ENCODE results near the gene ZCCHC13. TPM values are rescaled to one million over a fixed set of nuclear protein-coding genes. Genes with fewer than 3 reads are reported as not detected.
A peak's percentile ranks its signal among the peaks of the same experiment; 100 is the strongest.

Gene ZCCHC13
- total and polyA plus RNA-seq, 4 donors, result not detected

GRCh38 chrX:74291964-74292807, 11.8 kb upstream of the ZCCHC13 start:
- TF ChIP-seq HNF4A (conservative IDR thresholded peaks at IDR 0.05), result peak in 1 of 2 donors; percentile 39
- peak; percentile 72 for TF ChIP-seq TAF1 (conservative IDR thresholded peaks at IDR 0.05)
- TF ChIP-seq RAD21 (IDR thresholded peaks at IDR 0.05), result peak in 1 of 2 donors; percentile 24
- TF ChIP-seq MAX (IDR thresholded peaks at IDR 0.05), result no peak
- TF ChIP-seq GABPA (IDR thresholded peaks at IDR 0.05 in 1 of 2, conservative IDR thresholded peaks at IDR 0.05 in 1 of 2), result no peak
- peak; percentile 96 for TF ChIP-seq YY1 (IDR thresholded peaks at IDR 0.05)
- peak; percentile 48 for TF ChIP-seq REST (IDR thresholded peaks at IDR 0.05)
- Histone ChIP-seq H3K4me1 (ENCODE audit: control insufficient read depth in 4 of 4, insufficient read depth in 4 of 4, low read length in 3 of 4) (peaks cover 0 to 16% (median 7%) of the 10 kb centered on the region in 4 donors), H3K27me3 (ENCODE audit: control insufficient read depth in 4 of 4, insufficient read depth in 4 of 4, low read length in 3 of 4) (peaks cover 0 to 2% (median 0%) of the 10 kb centered on the region in 4 donors), H3K9me3 (ENCODE audit: control insufficient read depth in 4 of 4, low read length in 3 of 4) (peaks cover 0 to 4% (median 0%) of the 10 kb centered on the region in 4 donors), H3K9ac (ENCODE audit: low read depth in 1 of 2, low read length in 2 of 2) (peak overlapping the region; percentile 80 to 99), H3K27ac (ENCODE audit: low read depth in 1 of 2, low read length in 2 of 2) (peak overlapping the region; percentile 91 to 98), H3K36me3 (ENCODE audit: control insufficient read depth in 4 of 4, insufficient read depth in 3 of 4, low read depth in 1 of 4, low read length in 3 of 4) (no peaks in the 10 kb centered on the region), H3K4me3 (ENCODE audit: low read depth in 1 of 3, low read length in 3 of 3) (peak overlapping the region; percentile 69 to 94 (median 91))
- under 1% methylated on average over 42 of the region's 42 CpGs for WGBS
- peak; percentile 86 for DNase-seq (ENCODE audit: low spot score)

- H3K27ac ChIP-seq (ENCODE audit: low read depth in 1 of 2, low read length in 2 of 2), result peak overlapping the region; percentile 91 to 98
- H3K9ac ChIP-seq (ENCODE audit: low read depth in 1 of 2, low read length in 2 of 2), result peak overlapping the region; percentile 58 to 59
- H3K36me3 ChIP-seq (ENCODE audit: control insufficient read depth in 4 of 4, insufficient read depth in 3 of 4, low read depth in 1 of 4, low read length in 3 of 4), result no peaks in the 10 kb centered on the region
- WGBS, result 1% methylated on average over 9 of the region's 9 CpGs
- H3K9me3 ChIP-seq (ENCODE audit: control insufficient read depth in 4 of 4, low read length in 3 of 4), result peaks cover 0 to 4% (median under 1%) of the 10 kb centered on the region in 4 donors
- DNase-seq (ENCODE audit: low spot score), result no peak
- TF ChIP-seq RXRA (IDR thresholded peaks at IDR 0.05), result no peak
- no peak for TF ChIP-seq TAF1 (conservative IDR thresholded peaks at IDR 0.05)
- no peak for TF ChIP-seq CTCF (IDR thresholded peaks at IDR 0.05; ENCODE audit: low read depth, low read length, missing input control)
- TF ChIP-seq GABPA (IDR thresholded peaks at IDR 0.05 in 1 of 2, conservative IDR thresholded peaks at IDR 0.05 in 1 of 2), result no peak
- no peak for TF ChIP-seq HNF4G (IDR thresholded peaks at IDR 0.05)
- no peak for TF ChIP-seq JUND (IDR thresholded peaks at IDR 0.05)
- TF ChIP-seq HNF4A (conservative IDR thresholded peaks at IDR 0.05), result no peak
- no peak for TF ChIP-seq ATF3 (IDR thresholded peaks at IDR 0.05)
- no peak for TF ChIP-seq ZBTB33 (IDR thresholded peaks at IDR 0.05)
- TF ChIP-seq NR2F2 (IDR thresholded peaks at IDR 0.05), result no peak
- no peak for TF ChIP-seq REST (IDR thresholded peaks at IDR 0.05)
- TF ChIP-seq SP1 (IDR thresholded peaks at IDR 0.05), result no peak
- TF ChIP-seq EGR1 (IDR thresholded peaks at IDR 0.05; ENCODE audit: low read depth in 2 of 2), result no peak
- TF ChIP-seq YY1 (IDR thresholded peaks at IDR 0.05), result no peak
- TF ChIP-seq FOXA1 (IDR thresholded peaks at IDR 0.05), result no peak
- no peak for TF ChIP-seq RAD21 (IDR thresholded peaks at IDR 0.05)
- TF ChIP-seq MAX (IDR thresholded peaks at IDR 0.05), result no peak
- no peak for TF ChIP-seq FOXA2 (IDR thresholded peaks at IDR 0.05)
- H3K4me1 ChIP-seq (ENCODE audit: control insufficient read depth in 4 of 4, insufficient read depth in 4 of 4, low read length in 3 of 4), result peaks cover 0 to 12% (median 5%) of the 10 kb centered on the region in 4 donors
- H3K4me3 ChIP-seq (ENCODE audit: low read depth in 1 of 3, low read length in 3 of 3), result peak overlapping the region; percentile 69 to 94 (median 91)
- H3K27me3 ChIP-seq (ENCODE audit: control insufficient read depth in 4 of 4, insufficient read depth in 4 of 4, low read length in 3 of 4), result peaks cover 0 to 2% (median 0%) of the 10 kb centered on the region in 4 donors
Measured at GRCh38 chrX:74292808-74293123, 11.2 kb upstream of the ZCCHC13 start.
